Measurements from ENCODE around the gene NPHP4. TPM values are rescaled to one million over a fixed set of nuclear protein-coding genes. Genes with fewer than 3 reads are reported as not detected.
"Not testable (repeated sequence)": the region's sequence is repeated elsewhere in the genome, so short reads cannot be mapped to it uniquely, and the experiment has no call there.

NPHP4 gene
- total RNA-seq, 1 donor from 2014 or later = 4.0 TPM

- no peak for DNase-seq (ENCODE audit: low read depth, low spot score)
Measured at GRCh38 chr1:6024376-6024775, 32.2 kb upstream of the NPHP4 start.

GRCh38 chr1:6023346-6023745, 31.1 kb upstream of the NPHP4 start:
- no peak for DNase-seq (ENCODE audit: low read depth, low spot score)

DNA sequence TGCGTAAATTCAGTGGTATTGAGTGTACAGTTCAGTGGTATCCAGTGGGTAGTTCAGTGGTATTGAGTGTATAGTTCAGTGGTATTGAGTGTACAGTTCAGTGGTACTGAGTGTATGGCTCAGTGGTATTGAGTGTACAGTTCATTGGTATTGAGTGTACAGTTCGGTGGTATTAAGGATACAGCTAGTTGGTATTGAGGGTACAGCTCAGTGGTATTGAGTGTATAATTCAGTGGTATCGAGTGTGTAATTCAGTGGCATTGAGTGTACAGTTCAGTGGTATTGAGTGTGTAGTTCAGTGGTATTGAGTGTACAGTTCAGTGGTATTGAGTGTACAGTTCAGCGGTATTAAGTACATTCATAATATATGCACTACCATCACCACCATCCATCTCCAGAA, 30.0 kb upstream of the NPHP4 start:
- DNase-seq (ENCODE audit: low read depth, low spot score) = no peak

GRCh38 chr1:6019166-6019845, 27.1 kb upstream of the NPHP4 start:
- no peak for DNase-seq (ENCODE audit: low read depth, low spot score)

DNA sequence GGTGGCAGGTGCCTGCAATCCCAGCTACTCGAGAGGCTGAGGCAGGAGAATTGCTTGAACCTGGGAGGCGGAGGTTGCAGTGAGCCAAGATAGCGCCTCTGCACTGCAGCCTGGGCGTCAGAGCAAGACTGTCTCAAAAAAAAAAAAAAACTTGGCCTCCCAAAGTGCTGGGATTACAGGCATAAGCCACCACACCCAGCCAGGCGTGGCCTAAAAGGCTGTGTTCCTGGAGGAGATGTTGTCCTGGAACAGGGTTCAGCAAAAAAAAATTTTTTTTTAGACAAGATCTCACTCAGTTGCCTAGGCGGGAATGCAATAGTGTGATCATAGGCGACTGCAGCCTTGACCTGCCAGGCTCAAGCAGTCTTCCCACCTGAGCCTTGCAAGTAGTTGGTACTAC, 25.4 kb upstream of the NPHP4 start:
- DNase-seq (ENCODE audit: low read depth, low spot score) = not testable (repeated sequence)

- DNase-seq (ENCODE audit: low read depth, low spot score) = no peak
Measured at GRCh38 chr1:6016191-6016865, 24.1 kb upstream of the NPHP4 start.

- DNase-seq (ENCODE audit: low read depth, low spot score) = no peak
Measured at GRCh38 chr1:6014130-6014999, 22.1 kb upstream of the NPHP4 start.

DNA sequence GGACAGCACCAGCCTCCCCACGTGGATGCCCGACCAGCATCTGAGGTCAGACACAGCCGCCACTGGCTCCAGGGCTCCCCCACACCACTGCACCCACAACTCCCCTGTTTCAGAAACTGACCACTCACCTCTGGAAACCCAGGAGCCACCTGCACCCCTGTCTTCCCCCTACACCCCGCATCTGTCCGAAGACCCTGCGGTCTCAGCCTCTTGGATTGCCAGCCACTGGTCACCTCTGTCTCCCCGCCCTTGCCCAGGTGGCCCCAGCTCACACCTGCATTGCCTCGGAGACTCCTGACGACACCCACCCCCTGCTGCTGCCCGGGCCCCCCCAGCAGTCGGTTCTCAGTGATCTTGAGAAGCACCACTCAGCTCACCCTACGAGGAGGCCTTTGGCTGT, 21.3 kb upstream of the NPHP4 start:
- DNase-seq (ENCODE audit: low read depth, low spot score) = no peak

GRCh38 chr1:6012529-6013318, 20.5 kb upstream of the NPHP4 start:
- DNase-seq (ENCODE audit: low read depth, low spot score) = no peak

DNA sequence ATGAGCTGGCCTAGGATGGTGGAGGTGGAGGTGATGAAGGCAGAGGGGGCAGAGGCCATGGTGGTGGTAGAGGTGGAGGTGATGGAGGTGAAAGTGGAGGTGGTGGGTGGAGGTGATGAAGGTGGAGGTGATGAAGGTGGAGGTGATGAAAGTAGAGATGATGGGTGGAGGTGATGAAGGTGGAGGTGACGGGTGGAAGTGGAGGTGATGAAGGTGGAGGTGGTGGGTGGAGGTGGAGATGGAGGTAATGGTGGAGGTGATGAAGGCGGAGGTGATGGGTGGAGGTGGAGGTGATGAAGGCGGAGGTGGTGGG, 19.7 kb upstream of the NPHP4 start:
- DNase-seq (ENCODE audit: low read depth, low spot score) = no peak

DNA sequence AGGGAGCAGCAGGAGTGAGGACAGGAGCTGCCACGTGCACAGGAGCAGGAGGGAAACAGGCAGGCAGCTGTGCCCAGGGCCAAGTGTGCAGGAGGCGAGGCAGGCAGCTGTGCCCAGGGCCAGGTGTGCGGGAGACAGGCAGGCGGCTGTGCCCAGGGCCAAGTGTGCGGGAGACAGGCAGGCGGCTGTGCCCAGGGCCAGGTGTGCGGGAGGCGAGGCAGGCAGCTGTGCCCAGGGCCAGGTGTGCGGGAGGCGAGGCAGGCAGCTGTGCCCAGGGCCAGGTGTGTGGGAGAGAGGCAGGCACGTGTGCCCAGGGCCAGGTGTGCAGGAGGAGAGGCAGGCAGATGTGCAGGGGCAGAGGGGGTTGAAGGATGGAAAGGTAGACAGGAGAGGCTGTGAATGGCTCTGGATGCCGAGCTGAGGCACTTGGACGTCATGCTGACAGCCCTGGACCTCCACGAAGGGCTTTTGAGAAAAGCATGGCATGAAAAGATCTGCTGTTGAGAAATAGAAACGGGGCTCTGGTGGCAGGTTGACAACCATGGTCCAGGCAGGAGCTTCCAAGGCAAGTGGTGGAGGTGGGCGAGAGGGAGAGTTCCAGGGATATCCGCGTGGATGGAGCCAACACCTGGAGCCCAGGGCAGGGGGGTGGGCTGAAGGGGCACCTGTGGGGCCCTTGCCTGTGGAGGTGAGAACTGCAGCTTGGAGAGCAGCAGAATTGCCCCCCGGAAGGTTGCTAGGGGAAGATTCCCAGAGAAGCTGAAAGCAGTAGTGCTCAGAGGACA, 19.1 kb upstream of the NPHP4 start:
- DNase-seq (ENCODE audit: low read depth, low spot score) = no peak

- DNase-seq (ENCODE audit: low read depth, low spot score) = no peak
Measured at GRCh38 chr1:6010554-6010953, 18.3 kb upstream of the NPHP4 start.

- DNase-seq (ENCODE audit: low read depth, low spot score) = no peak
Measured at GRCh38 chr1:6009120-6010040, 17.2 kb upstream of the NPHP4 start.

DNA sequence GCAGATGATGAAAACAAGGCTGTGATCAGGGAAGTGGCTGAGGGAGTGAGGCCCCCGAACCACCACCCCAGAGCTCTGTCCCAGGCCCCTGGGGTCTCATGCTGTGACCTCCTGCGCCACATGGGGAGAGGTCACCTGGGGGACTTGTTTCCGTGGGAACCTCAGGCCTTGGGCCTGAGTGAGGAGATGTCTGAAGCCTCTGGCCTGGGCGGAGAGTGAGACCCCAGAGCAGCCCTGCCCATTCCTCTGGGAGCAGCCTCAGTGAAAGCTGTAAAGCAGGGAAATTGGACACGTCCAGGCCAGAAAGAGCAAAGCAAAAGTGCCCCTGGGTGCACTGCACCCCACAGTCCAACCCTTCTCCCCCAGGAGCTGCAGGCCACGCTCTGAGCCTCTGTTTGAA, 16.5 kb upstream of the NPHP4 start:
- DNase-seq (ENCODE audit: low read depth, low spot score) = no peak

- no peak for DNase-seq (ENCODE audit: low read depth, low spot score)
Measured at GRCh38 chr1:6008084-6008415, 15.8 kb upstream of the NPHP4 start.

DNA sequence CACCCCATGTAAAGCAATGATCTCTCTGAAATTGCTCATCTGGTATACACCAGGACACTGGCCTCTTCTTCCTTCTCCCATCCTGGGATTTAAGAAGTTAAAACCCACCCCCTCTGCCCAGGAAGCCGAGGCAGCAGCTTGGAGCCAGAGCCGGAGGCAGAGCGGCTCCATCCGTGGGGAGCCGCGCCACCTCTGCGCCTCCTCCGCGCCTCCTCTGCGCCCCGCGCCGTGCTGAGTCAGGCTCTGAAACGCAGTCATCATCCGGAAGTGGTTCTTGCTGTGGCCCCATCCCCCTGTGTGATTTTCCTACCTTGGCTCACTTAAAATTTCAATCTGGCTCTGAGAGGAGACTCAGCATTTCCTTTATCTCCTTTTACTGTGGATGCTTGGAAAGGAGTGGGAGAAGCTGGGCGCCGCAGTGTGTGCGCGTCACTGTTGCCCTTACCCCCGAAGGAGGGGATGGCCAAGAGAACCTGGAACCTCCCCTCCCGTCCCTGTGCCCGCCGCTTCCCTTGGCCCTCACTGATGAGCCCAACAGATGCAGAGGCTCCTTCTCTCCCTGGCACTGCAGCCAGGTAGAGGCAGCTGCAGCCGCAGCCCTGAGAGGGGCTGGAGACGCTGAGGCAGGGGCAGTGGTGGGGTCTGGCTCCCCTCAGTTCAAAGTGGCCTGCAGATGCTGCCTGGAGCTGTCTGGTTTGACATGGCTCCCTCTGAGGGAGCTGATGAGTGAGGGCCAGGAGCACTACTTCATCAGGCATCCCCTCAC, 15.3 kb upstream of the NPHP4 start:
- no peak for DNase-seq (ENCODE audit: low read depth, low spot score)

- DNase-seq (ENCODE audit: low read depth, low spot score) = no peak
Measured at GRCh38 chr1:6006882-6007281, 14.7 kb upstream of the NPHP4 start.

DNA sequence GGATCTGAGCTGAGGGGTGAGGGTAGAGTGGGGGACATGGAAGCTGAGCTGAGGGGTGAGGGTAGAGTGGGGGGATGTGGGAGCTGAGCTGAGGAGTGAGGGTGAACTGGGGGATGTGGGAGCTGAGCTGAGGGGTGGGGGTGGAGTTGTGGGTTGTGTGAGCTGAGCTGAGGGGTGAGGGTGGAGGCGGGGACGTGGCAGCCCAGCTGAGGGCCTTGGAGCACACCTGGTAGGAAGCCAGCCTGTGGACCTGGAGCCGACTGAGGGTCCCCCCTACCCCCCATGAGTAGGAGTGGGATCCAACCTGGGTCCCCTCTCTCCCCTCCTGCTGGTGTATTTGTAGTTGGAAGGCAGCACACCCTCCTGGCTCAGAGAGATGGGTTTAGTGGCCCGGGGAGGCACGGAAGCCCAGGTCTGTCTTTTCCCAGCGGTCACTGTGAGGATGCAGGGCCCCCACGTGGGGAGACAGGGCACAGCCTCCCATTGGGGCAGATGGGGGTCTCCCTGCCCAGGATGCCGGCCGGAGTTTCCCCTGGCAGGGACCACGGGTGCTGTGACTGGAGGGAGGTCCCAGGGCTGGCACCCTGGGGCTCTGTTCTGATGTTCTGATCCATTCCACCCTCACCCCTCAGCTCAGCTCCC, 13.2 kb upstream of the NPHP4 start:
- DNase-seq (ENCODE audit: low read depth, low spot score) = no peak
